GM13977 (cell line): ENCODE results near the gene RTN4IP1.
"Not testable (repeated sequence)": the region's sequence is repeated elsewhere in the genome, so short reads cannot be mapped to it uniquely, and the experiment has no call there.

Experiments
- DNase-seq: peaks from one replicate; pipeline ENCODE4 v3.0.0; 2012; ENCODE audit warnings: low spot score
- CTCF ChIP-seq: IDR thresholded peaks from 2 replicates; pipeline ENCODE4 v1.5.1; 2012; ENCODE audit warnings: mild to moderate bottlenecking, control low read depth; ENCODE audit not compliant: insufficient read depth; ENCODE audit errors: extremely low read depth, missing control alignments
- in situ Hi-C: fragments of 300-500 bp; cut with MboI; formaldehyde crosslinking; loops from one replicate; pipeline ENCODE4 v1.12.0; 2022; ENCODE audit warnings: low sequenced_read_pairs, low pct_unique_long_range_greater_than_20kb, mixed read lengths, inconsistent platforms; ENCODE audit not compliant: unreplicated experiment

Gene RTN4IP1

DNA sequence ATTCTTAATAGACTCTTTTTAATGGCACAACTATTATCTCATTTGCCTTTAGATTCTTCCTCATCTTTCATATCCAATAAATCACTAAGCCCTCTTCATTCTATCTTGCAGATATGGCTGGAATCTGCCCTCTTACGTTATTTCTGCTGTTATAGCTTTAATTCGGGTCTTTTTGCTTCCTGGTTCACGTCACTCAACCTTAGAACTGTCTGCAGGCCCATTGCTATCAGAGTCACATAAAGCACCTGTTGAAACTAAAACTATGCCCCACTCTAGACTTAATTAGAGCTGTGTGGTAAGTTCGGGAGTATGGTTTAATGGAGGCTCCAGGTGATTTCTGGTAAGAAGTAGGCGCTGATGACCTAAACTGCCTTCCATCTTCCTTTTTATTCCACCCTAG is 1.1 kb upstream of the RTN4IP1 start:
- TF ChIP-seq CTCF: no peak
- DNase-seq: peak; percentile 23
- in situ Hi-C loops: no loop called here

DNA sequence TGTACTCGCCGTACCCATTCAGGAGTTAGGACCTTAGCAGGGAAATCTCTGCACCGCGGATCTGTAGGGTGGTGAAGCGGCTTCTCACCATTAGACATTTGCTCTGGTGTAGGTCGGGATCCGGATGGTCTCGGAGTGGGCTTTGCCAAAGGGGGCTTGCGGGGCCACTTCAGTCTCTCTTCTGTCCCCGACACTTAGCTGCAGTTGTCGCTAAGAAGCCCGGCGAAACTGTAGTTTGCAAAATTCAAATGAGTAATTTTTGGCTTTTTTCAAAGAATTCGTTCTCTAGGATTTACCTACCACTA is 513 bp upstream of the RTN4IP1 start:
- in situ Hi-C loops: no loop called here
- DNase-seq: no peak

GRCh38 chr6:106628658-106629102 is 618 bp downstream of the RTN4IP1 start:
- no peak for DNase-seq
- in situ Hi-C loops: no loop called here
- TF ChIP-seq CTCF: no peak

More for the DNA sequence above, 513 bp upstream of the RTN4IP1 start:
- TF ChIP-seq CTCF: no peak

DNA sequence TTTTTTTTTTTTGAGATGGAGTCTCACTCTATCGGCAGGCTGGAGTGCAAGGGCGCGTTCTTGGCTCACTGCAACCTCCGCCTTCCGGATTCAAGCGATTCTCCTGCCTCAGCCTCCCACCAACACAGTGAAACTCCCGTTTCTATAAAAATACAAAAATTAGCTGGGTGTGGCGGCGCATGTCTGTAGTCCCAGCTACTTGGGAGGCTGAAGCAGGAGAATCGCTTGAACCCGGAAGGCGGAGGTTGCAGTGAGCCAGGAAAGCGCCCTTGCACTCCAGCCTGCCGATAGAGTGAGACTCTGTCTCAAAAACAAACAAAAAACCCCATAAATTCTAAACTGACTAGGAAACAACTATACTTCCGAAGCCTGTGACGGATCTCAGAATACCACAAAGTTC is 1.5 kb downstream of the RTN4IP1 start:
- in situ Hi-C loops, DNase-seq: not testable (repeated sequence)

GRCh38 chr6:106626485-106626884 is 2.8 kb downstream of the RTN4IP1 start:
- TF ChIP-seq CTCF: no peak
- no peak for DNase-seq
- in situ Hi-C loops: no loop called here

- in situ Hi-C loops: no loop called here
- DNase-seq: no peak
- TF ChIP-seq CTCF: no peak
Observed at GRCh38 chr6:106623039-106623438, 6.3 kb downstream of the RTN4IP1 start.

DNA sequence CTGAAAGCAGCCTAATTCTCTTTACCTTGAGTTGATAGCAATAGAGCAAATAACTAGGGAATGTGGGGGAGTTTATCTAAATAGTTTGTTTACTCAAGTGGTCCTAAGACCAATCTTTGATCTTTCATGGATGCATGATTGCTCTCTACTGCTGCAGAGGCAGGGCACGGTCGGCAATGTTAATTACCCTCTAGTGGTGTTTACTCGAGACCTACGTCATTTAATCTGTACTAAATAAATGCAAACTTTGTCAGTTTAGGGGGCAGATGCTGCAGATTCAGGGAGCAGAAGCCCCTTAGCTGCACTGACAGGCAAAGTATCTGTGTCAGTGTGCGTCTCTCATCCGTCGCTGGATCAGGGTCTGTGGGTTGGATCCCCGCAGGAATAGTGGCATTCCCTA is 6.9 kb downstream of the RTN4IP1 start:
- DNase-seq: no peak
- in situ Hi-C loops: no loop called here
- TF ChIP-seq CTCF: no peak
